Heart left ventricle (tissue), 13 donors: ENCODE data around the gene KLK14.

Experiments used
- CTCF ChIP-seq, 12 donors: fragments of 200-600 bp; sonication (generic) in 4 of 12; IDR thresholded peaks; one replicate each; pipeline versions ENCODE4 v1.5.0 to v1.8.0; 2018 to 2022; ENCODE audit warnings: antibody characterized with exemption in 12 of 12, mild to moderate bottlenecking in 5 of 12
- POLR2A ChIP-seq, 2 donors: fragments of 450-650 bp; IDR thresholded peaks; one replicate each; pipeline ENCODE4 v1.6.1; 2017; ENCODE audit warnings: antibody characterized with exemption in 2 of 2, mild to moderate bottlenecking in 2 of 2, moderate library complexity in 2 of 2
- donor health status: ischemic (EF 13 %, LVEDD 7.1; RV severe dilation, severe dysfunction).
- donor health status: DM: no; HTN: yes; CAD: no.
- donor health status: DM: no; HTN: no; CAD: no.
- donor health status: ischemic (EF 25% LVEDD 6.9; RV normal size, moderate dysfunction).
- donor health status: ischemic (EF 25% LVEDD 5.7; RV mildly dilated, moderate dysfunction).
- donor health status: ischemic (EF 35%, LVEDD 5.7; RV mildly dilated, moderate dysfunction).
- donor health status: nonischemic (EF 11% LVEDD 7.7; RV severe dilation, severe dysfunction).
- donor health status: DM: yes; HTN: yes; CAD: no.
- donor health status: PGD.
- donor health status: ischemic (EF 29% LVEDD 5.4; RV normal size, mild dysfunction).
- donor health status: nonischemic (EF 23%, LVEDD 6.1; RV moderate dilation, normal function).

- TF ChIP-seq CTCF (IDR thresholded peaks at IDR 0.05) (peak in 1 of 12 donors; percentile 6), POLR2A (IDR thresholded peaks at IDR 0.05) (no peak)
Observed at GRCh38 chr19:51111606-51112005, 28.9 kb upstream of the KLK14 start.
